Measurements from ENCODE around the gene PPBP. TPM values are rescaled to one million over a fixed set of nuclear protein-coding genes. Genes with fewer than 3 reads are reported as not detected.
"Not testable (repeated sequence)": the region's sequence is repeated elsewhere in the genome, so short reads cannot be mapped to it uniquely, and the experiment has no call there.

The PPBP gene
- total RNA-seq, 4 donors from 2014 or later, result not detected

- intact Hi-C loops (cut with DNase I; ENCODE audit: low total_unique reads) (no loop called here), in situ Hi-C loops (cut with MboI; ENCODE audit: low pct_ligation_motif_present in 1 of 4, low pct_unique_long_range_greater_than_20kb in 1 of 4, low sequenced_read_pairs in 3 of 4) (no loop called here)
- TF ChIP-seq CTCF (IDR thresholded peaks at IDR 0.05) (no peak), POLR2AphosphoS5 (IDR thresholded peaks at IDR 0.05) (no peak), POLR2A (IDR thresholded peaks at IDR 0.05) (no peak), EP300 (IDR thresholded peaks at IDR 0.05; ENCODE audit: low read depth) (no peak)
- Histone ChIP-seq H3K27me3 (no peaks in the 10 kb centered on the region), H3K9me3 (peaks cover 0 to 8% of the 10 kb centered on the region in 2 donors), H3K4me1 (no peaks in the 10 kb centered on the region), H3K36me3 (no peaks in the 10 kb centered on the region), H3K4me3 (no peak overlapping the region), H3K27ac (no peak overlapping the region)
- 65 to 74% methylated on average over 2 of the region's 2 CpGs for WGBS, 2 donors (ENCODE audit: low coverage in 1 of 2)
- no peak for DNase-seq
These were observed 25.3 kb downstream of the PPBP start for GRCh38 chr4:73962724-73963123.

GRCh38 chr4:73959041-73959440 lies 28.9 kb downstream of the PPBP start:
- H3K4me1 ChIP-seq; H3K4me3 ChIP-seq; H3K36me3 ChIP-seq; DNase-seq; intact Hi-C loops (cut with DNase I; ENCODE audit: low total_unique reads); in situ Hi-C loops (cut with MboI; ENCODE audit: low pct_ligation_motif_present in 1 of 4, low pct_unique_long_range_greater_than_20kb in 1 of 4, low sequenced_read_pairs in 3 of 4); H3K27me3 ChIP-seq; H3K9me3 ChIP-seq; H3K27ac ChIP-seq: not testable (repeated sequence)
- 89 to 93% methylated on average over 1 of the region's 1 CpG for WGBS, 2 donors (ENCODE audit: low coverage in 1 of 2)

- H3K27ac ChIP-seq, result no peak overlapping the region
- H3K36me3 ChIP-seq, result no peaks in the 10 kb centered on the region
- H3K4me3 ChIP-seq, result no peak overlapping the region
- no peak for DNase-seq
- H3K4me1 ChIP-seq, result no peaks in the 10 kb centered on the region
- WGBS, 2 donors (ENCODE audit: low coverage in 1 of 2), result 92 to 93% methylated on average over 3 of the region's 3 CpGs
- in situ Hi-C loops (cut with MboI; ENCODE audit: low pct_ligation_motif_present in 1 of 4, low pct_unique_long_range_greater_than_20kb in 1 of 4, low sequenced_read_pairs in 3 of 4), result no loop called here
- intact Hi-C loops (cut with DNase I; ENCODE audit: low total_unique reads), result no loop called here
- TF ChIP-seq POLR2A (IDR thresholded peaks at IDR 0.05), result no peak
- TF ChIP-seq EP300 (IDR thresholded peaks at IDR 0.05; ENCODE audit: low read depth), result no peak
- no peak for TF ChIP-seq POLR2AphosphoS5 (IDR thresholded peaks at IDR 0.05)
- H3K9me3 ChIP-seq, result no peaks in the 10 kb centered on the region
- H3K27me3 ChIP-seq, result no peaks in the 10 kb centered on the region
These were observed 35.6 kb downstream of the PPBP start for GRCh38 chr4:73952352-73952751.

GRCh38 chr4:73950376-73950920 lies 37.5 kb downstream of the PPBP start:
- H3K27ac ChIP-seq; in situ Hi-C loops (cut with MboI; ENCODE audit: low pct_ligation_motif_present in 1 of 4, low pct_unique_long_range_greater_than_20kb in 1 of 4, low sequenced_read_pairs in 3 of 4): not testable (repeated sequence)
- WGBS, 2 donors (ENCODE audit: low coverage in 1 of 2), result 69 to 71% methylated on average over 7 to 8 of the region's 8 CpGs

GRCh38 chr4:73948990-73949706 lies 38.8 kb downstream of the PPBP start:
- Histone ChIP-seq H3K27me3 (peaks cover 11% of the 10 kb centered on the region), H3K36me3 (no peaks in the 10 kb centered on the region), H3K4me3 (no peak overlapping the region), H3K9me3 (no peaks in the 10 kb centered on the region), H3K27ac (no peak overlapping the region), H3K4me1 (peaks cover 0 to 5% (median 2%) of the 10 kb centered on the region in 4 donors)
- intact Hi-C loops (cut with DNase I; ENCODE audit: low total_unique reads) (no loop called here), in situ Hi-C loops (cut with MboI; ENCODE audit: low pct_ligation_motif_present in 1 of 4, low pct_unique_long_range_greater_than_20kb in 1 of 4, low sequenced_read_pairs in 3 of 4) (no loop called here)
- no peak for TF ChIP-seq POLR2A (IDR thresholded peaks at IDR 0.05)
- TF ChIP-seq EP300 (IDR thresholded peaks at IDR 0.05; ENCODE audit: low read depth), result no peak
- no peak for TF ChIP-seq CTCF (IDR thresholded peaks at IDR 0.05)
- no peak for TF ChIP-seq POLR2AphosphoS5 (IDR thresholded peaks at IDR 0.05)
- 55 to 66% methylated on average over 7 of the region's 7 CpGs for WGBS, 2 donors (ENCODE audit: low coverage in 1 of 2)
- DNase-seq, result no peak

More at GRCh38 chr4:73950376-73950920, 37.5 kb downstream of the PPBP start:
- DNase-seq; H3K4me3 ChIP-seq; H3K27me3 ChIP-seq; H3K9me3 ChIP-seq; H3K4me1 ChIP-seq; H3K36me3 ChIP-seq; intact Hi-C loops (cut with DNase I; ENCODE audit: low total_unique reads): not testable (repeated sequence)

Measured in transverse colon (tissue), 4 donors.